ENCODE results near the gene SRC.

Gene SRC

DNA sequence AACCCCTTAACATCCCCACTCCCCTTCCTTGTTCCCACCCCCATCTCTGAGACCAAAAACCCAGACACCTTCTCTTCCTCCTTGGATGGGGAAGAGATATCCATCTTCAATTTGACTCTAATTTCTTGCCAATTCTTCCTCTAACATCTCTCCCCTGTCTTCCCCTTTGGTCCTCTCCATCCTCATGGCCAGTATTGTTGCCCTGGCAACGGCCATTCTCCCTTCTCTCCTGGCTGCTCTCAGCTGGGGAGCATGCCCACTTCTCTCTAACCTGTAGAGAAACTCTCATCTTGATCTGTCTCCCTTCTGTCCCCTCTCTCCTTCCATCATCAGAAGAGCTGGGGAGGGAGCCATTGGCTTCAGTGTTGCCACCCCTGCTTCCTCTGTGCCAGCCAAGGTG lies 86.7 kb downstream of the SRC start:
- DNase-seq, result no peak

GRCh38 chr20:37435607-37436006 lies 89.7 kb downstream of the SRC start:
- no peak for DNase-seq

DNA sequence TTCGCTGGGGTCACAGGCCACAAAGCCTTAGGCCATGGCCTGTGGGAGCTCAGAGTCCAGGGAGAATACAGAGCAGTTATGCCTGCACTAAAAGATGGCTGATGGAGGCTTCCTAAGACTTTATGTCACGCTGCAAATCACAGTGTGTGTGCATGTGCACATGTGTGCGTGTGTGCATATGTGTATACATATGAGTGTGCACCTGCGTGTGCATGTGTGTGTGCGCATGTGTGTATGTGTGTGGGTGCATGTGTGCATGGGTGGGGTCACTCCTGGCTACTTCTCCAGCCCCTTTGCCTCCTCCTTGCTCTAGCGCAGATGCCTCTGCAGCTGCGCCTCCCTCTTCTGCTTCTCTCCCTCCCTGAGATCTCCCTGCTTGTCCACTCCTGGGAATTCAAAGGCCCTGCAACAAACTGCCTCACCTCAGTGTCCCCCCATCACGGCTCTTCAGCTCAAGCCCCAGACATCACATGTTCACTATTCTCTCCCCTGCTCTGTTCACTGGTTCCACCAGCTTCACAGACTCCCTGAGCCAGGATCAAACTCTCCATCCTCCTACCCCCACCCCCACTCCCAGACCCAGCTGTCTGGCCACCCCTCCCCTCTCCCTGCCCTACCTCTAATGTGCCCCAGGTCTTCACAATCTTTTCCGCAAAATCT lies 90.7 kb downstream of the SRC start:
- DNase-seq, result no peak

DNA sequence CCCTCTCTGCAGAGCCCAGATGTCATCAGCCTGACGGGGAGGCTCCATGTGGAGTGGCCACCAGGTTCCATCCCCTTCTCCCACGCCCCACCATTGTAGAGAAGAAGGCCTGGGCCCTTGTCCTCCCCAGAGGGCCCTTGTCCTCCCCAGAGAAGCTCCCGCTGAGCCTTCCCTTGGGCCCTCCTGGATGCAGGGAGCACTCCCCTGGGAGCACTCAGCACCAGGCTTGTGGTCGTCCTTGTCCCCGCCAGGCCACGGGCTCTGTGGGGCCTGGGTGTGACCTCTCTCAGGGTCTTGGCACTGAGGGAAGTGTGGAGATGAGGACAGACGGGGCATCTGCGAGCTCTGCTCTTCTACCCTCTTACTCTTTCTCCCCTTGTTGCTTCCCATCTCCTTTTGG lies 91.7 kb downstream of the SRC start:
- no peak for DNase-seq

- no peak for DNase-seq
Observed at GRCh38 chr20:37438464-37439222, 92.7 kb downstream of the SRC start.

GRCh38 chr20:37439223-37439933 lies 93.4 kb downstream of the SRC start:
- no peak for DNase-seq

- no peak for DNase-seq
Observed at GRCh38 chr20:37441023-37441422, 95.1 kb downstream of the SRC start.

- DNase-seq, result no peak
Observed at GRCh38 chr20:37442547-37442946, 96.6 kb downstream of the SRC start.

GRCh38 chr20:37442986-37443385 lies 97.0 kb downstream of the SRC start:
- DNase-seq, result no peak

- no peak for DNase-seq
Observed at GRCh38 chr20:37443596-37443995, 97.7 kb downstream of the SRC start.

GRCh38 chr20:37445041-37445440 lies 99.1 kb downstream of the SRC start:
- no peak for DNase-seq

DNA sequence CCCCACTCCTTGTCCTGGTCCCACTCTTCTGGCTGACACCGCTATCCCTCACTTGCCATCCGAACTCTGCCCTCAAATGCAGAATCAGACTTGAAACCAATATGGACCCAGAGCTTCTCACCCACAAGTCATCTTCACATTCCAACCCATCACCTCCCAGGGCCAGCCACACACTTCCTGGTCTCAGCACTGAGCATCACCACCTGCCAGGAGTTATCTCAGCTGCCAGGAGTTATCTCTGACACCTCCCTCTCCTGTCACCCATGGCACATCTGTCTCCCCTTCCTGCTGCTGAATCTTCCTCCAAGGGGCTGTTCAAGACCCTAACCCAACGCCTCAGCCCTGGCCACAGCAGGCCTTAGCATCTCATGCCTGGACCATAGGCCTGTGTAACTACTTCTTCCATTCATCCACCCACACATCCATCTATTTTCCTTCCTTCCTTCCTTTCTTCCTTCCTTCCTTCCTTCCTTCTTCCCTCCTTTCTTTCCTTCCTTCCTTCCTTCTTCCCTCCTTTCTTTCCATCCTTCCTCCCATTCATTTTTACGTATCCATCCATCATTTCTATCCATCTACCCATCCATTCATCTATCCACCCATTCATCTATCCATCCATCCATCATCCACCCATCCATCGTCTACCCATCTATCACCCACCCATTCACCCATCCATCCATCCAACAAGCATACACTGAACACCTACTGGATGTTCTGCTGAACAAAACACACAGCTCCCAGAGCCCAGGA lies 100.5 kb downstream of the SRC start:
- DNase-seq, result no peak

DNA sequence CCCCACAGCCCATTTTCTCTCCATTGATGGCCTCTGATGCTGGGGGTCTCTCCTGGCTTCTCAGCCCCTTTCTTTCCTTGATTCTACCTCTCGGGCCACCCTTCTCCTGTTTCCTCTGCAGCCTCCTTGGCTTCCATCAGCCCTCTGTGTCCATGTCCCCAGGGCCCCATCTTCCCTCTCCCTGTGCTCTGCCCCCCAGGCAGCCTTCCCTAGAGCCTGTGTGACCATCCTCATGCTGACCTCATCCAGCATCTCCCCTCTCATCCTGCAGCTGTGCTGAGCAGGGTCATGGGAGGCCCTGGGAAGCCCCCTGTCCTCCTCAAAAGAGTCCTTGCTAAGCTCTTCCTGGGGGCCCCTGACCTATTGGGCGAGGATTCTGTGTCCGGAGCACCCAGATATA lies 101.7 kb downstream of the SRC start:
- no peak for DNase-seq

- no peak for DNase-seq
Observed at GRCh38 chr20:37449276-37449675, 103.3 kb downstream of the SRC start.

- DNase-seq, result no peak
Observed at GRCh38 chr20:37450344-37450743, 104.4 kb downstream of the SRC start.

- no peak for DNase-seq
Observed at GRCh38 chr20:37451616-37452015, 105.7 kb downstream of the SRC start.

GRCh38 chr20:37452236-37452635 lies 106.3 kb downstream of the SRC start:
- no peak for DNase-seq

GRCh38 chr20:37453288-37453687 lies 107.3 kb downstream of the SRC start:
- no peak for DNase-seq

GRCh38 chr20:37453836-37454235 lies 107.9 kb downstream of the SRC start:
- DNase-seq, result no peak

- no peak for DNase-seq
Observed at GRCh38 chr20:37454636-37455385, 108.9 kb downstream of the SRC start.
